Common myeloid progenitor, CD34-positive (primary cell): ENCODE measurements around the gene EVA1B.

ENCODE experiments used
- CTCF ChIA-PET: fragments of 350-600 bp; sonication (Branson Sonifier 250); formaldehyde crosslinking; loops from one replicate; lab custom pipeline; 2021; ENCODE audit warnings: antibody characterized with exemption; lab: Charles Lee
- POLR2A ChIA-PET: fragments of 350-600 bp; sonication (Branson Sonifier 250); formaldehyde crosslinking; loops from one replicate; lab custom pipeline; 2021; ENCODE audit warnings: antibody characterized with exemption; lab: Charles Lee
- DNase-seq, 3 donors: peaks; one replicate each; pipeline versions ENCODE4 v3.0.0 to v3.0.0-alpha.2; 2013
- H3K27ac ChIP-seq, 2 experiments: 1 replicate in 1 of 2; 2 replicates in 1 of 2; pipeline ENCODE4 v1.7.0; 2013; ENCODE audit warnings: inconsistent platforms in 2 of 2, low read length in 2 of 2, mild to moderate bottlenecking in 2 of 2, low read depth in 1 of 2, moderate library complexity in 1 of 2; ENCODE audit not compliant: severe bottlenecking in 2 of 2, insufficient read depth in 1 of 2, poor library complexity in 1 of 2
- H3K27me3 ChIP-seq, 5 experiments: replicated peaks in 2 of 5; 1 replicate in 3 of 5; 2 replicates in 2 of 5; pipeline versions ENCODE4 v1.6.1 to v1.7.0; 2013; ENCODE audit warnings: low read length in 4 of 5, mild to moderate bottlenecking in 2 of 5, moderate library complexity in 2 of 5, inconsistent platforms in 1 of 5; ENCODE audit not compliant: insufficient read depth in 5 of 5, control insufficient read depth in 4 of 5
- H3K36me3 ChIP-seq, 4 experiments: 1 replicate in 2 of 4; 2 replicates in 2 of 4; pipeline versions ENCODE4 v1.6.1 to v1.7.0; 2013; ENCODE audit warnings: low read length in 3 of 4, control low read depth in 1 of 4, mild to moderate bottlenecking in 1 of 4; ENCODE audit not compliant: control insufficient read depth in 4 of 4, insufficient read depth in 4 of 4
- H3K4me1 ChIP-seq, 4 experiments: 1 replicate in 3 of 4; 2 replicates in 1 of 4; pipeline versions ENCODE4 v1.6.1 to v1.7.1; 2013; ENCODE audit warnings: low read length in 3 of 4, mild to moderate bottlenecking in 3 of 4, control low read depth in 1 of 4, inconsistent platforms in 1 of 4, moderate library complexity in 1 of 4; ENCODE audit not compliant: control insufficient read depth in 4 of 4, insufficient read depth in 4 of 4; ENCODE audit errors: control extremely low read depth in 1 of 4
- H3K4me3 ChIP-seq, 7 experiments: 1 replicate in 4 of 7; 2 replicates in 3 of 7; pipeline versions ENCODE4 v1.5.1 to v1.7.0; 2013; ENCODE audit warnings: mild to moderate bottlenecking in 7 of 7, low read length in 6 of 7, moderate library complexity in 6 of 7, inconsistent platforms in 2 of 7, low read depth in 2 of 7, control low read depth in 1 of 7; ENCODE audit not compliant: insufficient read depth in 4 of 7, control insufficient read depth in 1 of 7; ENCODE audit errors: extremely low read depth in 1 of 7
- H3K9me3 ChIP-seq, 5 experiments: 1 replicate in 4 of 5; 2 replicates in 1 of 5; pipeline versions ENCODE4 v1.6.1 to v1.7.1; 2013; ENCODE audit warnings: low read length in 4 of 5, mild to moderate bottlenecking in 2 of 5, inconsistent platforms in 1 of 5, low read depth in 1 of 5, moderate library complexity in 1 of 5; ENCODE audit not compliant: control insufficient read depth in 4 of 5, insufficient read depth in 2 of 5; ENCODE audit errors: control extremely low read depth in 1 of 5
- WGBS: methylation state at CpG from one replicate; pipeline ENCODE4 v1.1.5; 2013; ENCODE audit not compliant: insufficient coverage; 5-methylcytosine and 5-hydroxymethylcytosine counted together

EVA1B gene

DNA sequence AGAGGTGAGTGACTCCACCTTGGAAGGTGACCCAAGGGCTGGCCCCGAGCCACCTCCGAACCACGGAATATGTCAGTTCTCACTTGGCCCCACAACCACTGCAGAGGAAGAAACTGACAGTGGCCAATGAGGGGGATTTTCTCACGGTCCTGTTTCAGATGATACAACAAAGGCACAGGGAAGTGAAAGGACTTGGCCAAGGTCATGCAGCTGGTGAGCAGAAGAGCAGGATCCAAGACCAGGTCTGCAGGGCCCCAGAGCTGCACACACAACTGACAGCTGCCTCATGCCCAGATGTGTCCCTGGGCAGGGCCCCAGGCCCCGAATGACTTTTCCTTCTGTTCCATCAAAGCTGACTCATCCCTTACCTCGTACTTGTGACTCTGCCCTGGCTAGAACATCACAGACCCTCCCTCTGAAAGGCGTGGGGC is 25.8 kb upstream of the EVA1B start:
- POLR2A ChIA-PET, result interaction anchor here (1.3 kb wide), 1 partner anchor 29 kb away, joined by 3 read pairs; no protein-coding TSS in a partner anchor
- WGBS, result 71% methylated on average over 6 of the region's 7 CpGs
- no peak for DNase-seq
- CTCF ChIA-PET, result interaction anchor here (2.3 to 5.4 kb wide), 2 partner anchors 7 to 48 kb away, joined by 7 to 37 read pairs; partner anchors contain the start of gene LSM10
- no peak overlapping the region for H3K4me3 ChIP-seq
- peaks cover 0 to 46% (median 41%) of the 10 kb centered on the region in 4 experiments for H3K4me1 ChIP-seq
- no peaks in the 10 kb centered on the region for H3K27me3 ChIP-seq
- no peaks in the 10 kb centered on the region for H3K9me3 ChIP-seq
- peaks cover 11 to 73% (median 47%) of the 10 kb centered on the region in 4 experiments for H3K36me3 ChIP-seq
- H3K27ac ChIP-seq, result no peak overlapping the region

DNA sequence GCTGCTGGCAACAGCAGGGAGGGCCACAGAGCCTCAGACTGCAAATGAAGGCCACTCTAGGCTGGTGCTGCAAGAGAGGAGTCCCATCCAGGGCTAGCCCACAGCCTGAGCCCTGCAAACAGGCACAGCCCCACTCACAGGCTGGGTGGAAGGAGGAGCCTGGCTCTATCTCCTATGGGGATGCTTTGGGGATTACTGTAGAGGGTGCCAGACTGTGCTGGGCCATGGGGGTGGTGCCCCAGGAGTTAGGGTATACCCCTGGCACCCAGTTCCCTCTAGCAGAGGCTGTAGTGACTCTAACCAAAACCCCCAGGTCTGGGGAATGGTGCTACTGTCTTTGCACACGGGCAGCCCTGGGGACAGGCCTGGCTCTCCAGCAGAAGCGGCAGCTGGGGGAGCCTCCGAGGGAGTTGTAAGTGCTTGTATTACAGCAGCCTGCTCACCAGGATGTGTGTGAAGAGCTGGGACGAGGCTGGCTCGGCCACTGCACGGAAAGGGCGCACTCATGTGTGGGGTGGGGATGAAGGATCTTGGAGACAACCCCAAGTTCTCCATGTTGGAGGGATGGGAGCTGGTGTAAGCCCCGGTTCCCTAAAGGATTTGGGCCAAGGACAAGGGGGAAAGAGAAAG is 23.4 kb upstream of the EVA1B start:
- no peaks in the 10 kb centered on the region for H3K27me3 ChIP-seq
- 98% methylated on average over 5 of the region's 8 CpGs for WGBS
- no peak for DNase-seq
- POLR2A ChIA-PET, result interaction anchor here (0.6 kb wide), 1 partner anchor 131 kb away, joined by 4 read pairs; no protein-coding TSS in a partner anchor
- H3K36me3 ChIP-seq, result peaks cover 19 to 75% (median 42%) of the 10 kb centered on the region in 4 experiments
- H3K9me3 ChIP-seq, result no peaks in the 10 kb centered on the region
- no peak overlapping the region for H3K4me3 ChIP-seq
- CTCF ChIA-PET, result interaction anchor here (0.8 to 8.9 kb wide), 3 partner anchors 47 to 71 kb away, joined by 3 to 86 read pairs (median 4); no protein-coding TSS in a partner anchor
- H3K27ac ChIP-seq, result no peak overlapping the region
- H3K4me1 ChIP-seq, result peaks cover 0 to 31% (median 29%) of the 10 kb centered on the region in 4 experiments

DNA sequence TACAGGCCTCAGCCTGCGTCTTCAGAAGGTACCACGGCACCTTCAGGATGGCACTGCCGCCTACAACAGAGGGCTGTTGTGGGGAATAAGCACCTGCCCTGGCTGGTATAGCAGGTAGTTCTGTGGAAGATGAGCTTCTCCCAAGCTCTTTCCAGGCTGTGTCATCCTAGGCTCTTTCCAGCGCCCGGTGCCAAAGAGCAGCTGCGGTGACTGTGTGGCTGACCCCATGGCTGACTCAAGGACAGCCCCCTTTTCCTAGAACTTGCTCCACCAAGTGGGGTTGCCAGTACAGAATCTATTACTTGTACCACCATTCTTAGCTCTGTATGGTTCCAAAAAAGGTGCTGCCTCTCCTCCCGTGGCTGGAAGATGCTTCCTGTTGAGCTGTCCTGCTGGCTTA is 21.9 kb upstream of the EVA1B start:
- POLR2A ChIA-PET, result no interaction called here
- DNase-seq, result no peak
- Histone ChIP-seq H3K4me3 (no peak overlapping the region), H3K4me1 (peaks cover 0 to 16% (median 14%) of the 10 kb centered on the region in 4 experiments), H3K27me3 (no peaks in the 10 kb centered on the region), H3K36me3 (peaks cover 21 to 87% (median 49%) of the 10 kb centered on the region in 4 experiments), H3K9me3 (no peaks in the 10 kb centered on the region), H3K27ac (no peak overlapping the region)
- over 99% methylated on average over 7 of the region's 7 CpGs for WGBS
- CTCF ChIA-PET, result interaction anchor here (0.8 to 8.9 kb wide), 7 partner anchors 8 to 79 kb away, joined by 3 to 86 read pairs (median 4); no protein-coding TSS in a partner anchor

DNA sequence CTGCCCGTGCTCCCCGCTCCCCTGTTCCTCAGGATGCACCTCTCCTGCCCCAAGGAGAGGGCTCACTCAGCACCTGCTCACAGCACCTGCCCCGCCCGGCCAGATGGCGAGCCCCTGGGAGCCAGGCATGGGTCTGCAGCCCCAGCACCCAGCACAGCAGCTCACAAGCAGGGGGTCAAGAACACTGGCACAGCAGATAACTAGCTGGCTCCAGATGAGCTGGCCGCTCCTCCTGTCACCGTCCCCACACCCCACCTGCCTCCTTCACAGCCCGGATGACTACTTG is 20.9 kb upstream of the EVA1B start:
- Histone ChIP-seq H3K27ac (no peak overlapping the region), H3K9me3 (no peaks in the 10 kb centered on the region), H3K4me1 (peaks cover 0 to 11% (median 4%) of the 10 kb centered on the region in 4 experiments), H3K4me3 (no peak overlapping the region), H3K36me3 (peaks cover 21 to 82% (median 52%) of the 10 kb centered on the region in 4 experiments), H3K27me3 (no peaks in the 10 kb centered on the region)
- no peak for DNase-seq
- POLR2A ChIA-PET, result no interaction called here
- 95% methylated on average over 6 of the region's 8 CpGs for WGBS
- CTCF ChIA-PET, result interaction anchor here (4.5 to 8.9 kb wide), 3 partner anchors 8 to 80 kb away, joined by 37 to 86 read pairs (median 72); no protein-coding TSS in a partner anchor

DNA sequence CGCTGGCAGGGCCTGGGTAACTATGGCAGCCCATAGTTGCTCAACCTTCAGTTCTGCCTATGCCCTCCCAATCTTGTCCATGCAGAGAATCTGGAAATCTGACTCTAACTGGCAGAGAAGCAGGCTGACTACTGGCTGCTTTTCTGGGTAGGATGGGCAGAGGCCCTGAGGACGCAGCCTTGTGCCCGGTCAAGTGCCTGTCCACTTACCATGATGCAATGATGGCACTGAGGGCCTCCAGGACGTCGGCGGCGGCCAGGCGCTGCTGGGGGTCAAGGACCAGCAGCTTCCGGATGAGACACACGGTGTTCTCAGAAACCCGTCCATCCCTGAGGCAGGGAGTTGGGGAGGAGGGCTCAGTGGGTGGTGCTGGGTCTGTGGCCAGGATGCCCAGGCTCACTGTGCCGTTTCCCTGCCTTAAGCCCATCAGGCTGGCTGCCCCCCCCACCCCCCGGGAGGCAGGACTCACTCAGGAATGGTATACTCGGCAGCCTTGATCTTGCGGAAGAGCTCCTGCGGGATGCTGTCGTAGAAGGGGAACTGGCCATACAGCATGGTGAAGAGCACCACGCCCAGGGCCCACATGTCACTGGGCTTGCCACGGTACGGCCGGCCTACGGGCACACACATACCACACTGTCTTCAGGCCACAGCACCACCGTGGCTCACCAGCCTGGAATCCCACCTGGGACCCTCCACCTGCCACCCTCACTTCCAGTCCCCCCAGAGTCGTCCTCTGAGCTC is 20.4 kb upstream of the EVA1B start:
- POLR2A ChIA-PET, result no interaction called here
- Histone ChIP-seq H3K27ac (no peak overlapping the region), H3K4me3 (no peak overlapping the region), H3K9me3 (no peaks in the 10 kb centered on the region), H3K36me3 (peaks cover 21 to 80% (median 50%) of the 10 kb centered on the region in 4 experiments), H3K27me3 (no peaks in the 10 kb centered on the region), H3K4me1 (peaks cover 0 to 14% (median 6%) of the 10 kb centered on the region in 4 experiments)
- CTCF ChIA-PET, result interaction anchor here (0.7 to 8.9 kb wide), 14 partner anchors 8 to 156 kb away, joined by 3 to 86 read pairs (median 10); partner anchors contain the start of genes LSM10 and STK40
- WGBS, result 98% methylated on average over 21 of the region's 24 CpGs
- no peak for DNase-seq

DNA sequence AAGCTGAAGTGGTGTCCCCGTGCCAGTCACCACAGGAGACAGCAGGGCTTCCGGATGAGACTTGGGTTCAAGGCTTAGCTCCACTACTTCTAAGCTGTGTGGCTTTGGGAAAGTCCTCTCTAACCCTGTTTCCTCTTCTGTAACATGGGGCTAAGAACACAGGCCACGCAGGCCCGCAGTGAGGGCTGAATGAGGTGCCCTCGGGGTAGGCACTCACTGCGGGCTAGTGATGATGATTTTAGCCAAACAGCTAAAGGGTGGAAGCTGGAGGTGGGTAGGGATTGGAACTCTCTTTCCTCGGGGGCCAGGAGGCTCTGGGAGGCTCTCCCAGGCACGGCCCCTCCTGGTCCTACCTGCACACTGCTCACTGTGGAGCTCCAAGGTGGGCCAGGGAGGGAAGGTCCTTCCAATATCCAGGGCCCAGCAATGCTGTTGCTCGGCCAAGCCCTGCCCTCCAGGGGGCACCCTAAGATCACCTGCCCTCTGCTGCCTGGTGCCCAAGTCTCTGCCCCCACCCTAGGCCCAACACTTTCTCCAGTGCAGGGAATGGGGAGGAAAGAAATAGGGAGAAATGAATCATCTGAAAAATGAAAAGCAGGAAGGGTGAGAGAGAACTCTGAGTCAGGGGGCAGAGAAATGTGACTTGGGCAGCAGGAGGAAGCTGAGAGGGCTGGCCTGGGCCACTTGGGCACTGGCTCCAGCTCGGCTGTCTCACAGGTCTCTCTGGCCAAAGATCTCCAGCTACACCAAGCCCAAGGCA is 19.2 kb upstream of the EVA1B start:
- 89% methylated on average over 3 of the region's 10 CpGs for WGBS
- Histone ChIP-seq H3K9me3 (no peaks in the 10 kb centered on the region), H3K4me3 (no peak overlapping the region), H3K27ac (no peak overlapping the region), H3K27me3 (no peaks in the 10 kb centered on the region), H3K4me1 (peaks cover 0 to 14% (median 8%) of the 10 kb centered on the region in 4 experiments), H3K36me3 (peaks cover 13 to 70% (median 44%) of the 10 kb centered on the region in 4 experiments)
- DNase-seq, result peak; percentile 52 to 67 (median 53)
- ChIA-PET CTCF (interaction anchor here (0.7 to 8.9 kb wide), 30 partner anchors 9 to 155 kb away, joined by 3 to 86 read pairs (median 5); partner anchors contain the start of genes LSM10, MRPS15 and STK40), POLR2A (interaction anchor here (0.7 to 1.4 kb wide), 2 partner anchors 26 to 28 kb away, joined by 3 to 5 read pairs; no protein-coding TSS in a partner anchor)
